Retinal pigment epithelial cell (primary cell): ENCODE results near the gene CFAP73.
A peak's percentile ranks its signal among the peaks of the same experiment; 100 is the strongest.

ENCODE experiments used
- DNase-seq: peaks from one replicate; pipeline ENCODE4 v3.0.0-alpha.2; 2010; ENCODE audit warnings: low read depth
- H3K4me3 ChIP-seq: 2 replicates; pipeline ENCODE4 v1.5.1; 2011; ENCODE audit warnings: mild to moderate bottlenecking, low read length, control low read depth, moderate library complexity
- TF ChIP-seq, protein P1 (sequence below): conservative IDR thresholded peaks from 2 replicates; pipeline ENCODE4 v1.5.1; 2011; ENCODE audit warnings: low read depth, low read length, control low read depth, inconsistent platforms

CFAP73 gene

DNA sequence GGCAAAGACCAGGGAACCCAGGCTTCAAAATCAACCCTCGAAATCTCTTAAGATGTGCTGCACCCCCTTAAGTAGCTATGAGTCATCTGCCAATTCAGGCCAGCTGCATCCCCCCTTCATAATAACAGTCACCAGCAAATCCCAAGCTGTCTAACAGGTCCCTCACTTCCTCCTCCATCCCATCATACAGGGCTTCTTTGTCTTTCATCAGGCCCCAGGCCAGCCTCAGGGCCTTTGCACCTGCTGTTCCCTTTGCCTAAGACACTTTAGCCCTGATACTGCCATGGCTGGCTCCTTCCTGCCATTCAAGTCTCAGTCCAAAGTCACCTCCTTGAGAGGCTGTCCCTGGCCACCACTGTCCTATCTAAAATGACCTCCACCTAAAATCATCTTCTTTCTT, 18.0 kb upstream of the CFAP73 start:
- DNase-seq, result no peak
- TF ChIP-seq, protein P1, sequence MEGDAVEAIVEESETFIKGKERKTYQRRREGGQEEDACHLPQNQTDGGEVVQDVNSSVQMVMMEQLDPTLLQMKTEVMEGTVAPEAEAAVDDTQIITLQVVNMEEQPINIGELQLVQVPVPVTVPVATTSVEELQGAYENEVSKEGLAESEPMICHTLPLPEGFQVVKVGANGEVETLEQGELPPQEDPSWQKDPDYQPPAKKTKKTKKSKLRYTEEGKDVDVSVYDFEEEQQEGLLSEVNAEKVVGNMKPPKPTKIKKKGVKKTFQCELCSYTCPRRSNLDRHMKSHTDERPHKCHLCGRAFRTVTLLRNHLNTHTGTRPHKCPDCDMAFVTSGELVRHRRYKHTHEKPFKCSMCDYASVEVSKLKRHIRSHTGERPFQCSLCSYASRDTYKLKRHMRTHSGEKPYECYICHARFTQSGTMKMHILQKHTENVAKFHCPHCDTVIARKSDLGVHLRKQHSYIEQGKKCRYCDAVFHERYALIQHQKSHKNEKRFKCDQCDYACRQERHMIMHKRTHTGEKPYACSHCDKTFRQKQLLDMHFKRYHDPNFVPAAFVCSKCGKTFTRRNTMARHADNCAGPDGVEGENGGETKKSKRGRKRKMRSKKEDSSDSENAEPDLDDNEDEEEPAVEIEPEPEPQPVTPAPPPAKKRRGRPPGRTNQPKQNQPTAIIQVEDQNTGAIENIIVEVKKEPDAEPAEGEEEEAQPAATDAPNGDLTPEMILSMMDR, result no peak
- no peak overlapping the region for H3K4me3 ChIP-seq

DNA sequence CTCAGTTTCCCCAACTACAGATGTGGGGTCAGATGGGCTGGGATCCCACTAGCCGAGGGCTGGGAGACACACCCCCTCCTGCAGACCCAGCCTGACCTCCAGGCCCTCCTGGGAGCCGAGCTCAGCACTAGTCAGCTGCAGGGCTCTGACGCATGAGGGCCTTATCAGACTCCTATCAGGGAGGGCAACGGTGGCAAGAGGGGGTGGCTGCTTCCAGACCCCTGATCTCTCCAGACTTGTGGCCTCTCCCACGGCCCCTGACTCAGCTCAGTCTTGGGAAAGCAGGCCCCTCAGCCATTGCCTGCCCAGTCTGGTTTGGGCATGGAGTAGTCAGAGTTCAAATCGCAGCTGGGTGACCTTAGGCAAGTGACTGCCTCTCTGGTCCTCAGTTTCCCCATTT, 16.5 kb upstream of the CFAP73 start:
- TF ChIP-seq, protein P1, result no peak
- no peak for DNase-seq
- no peak overlapping the region for H3K4me3 ChIP-seq

DNA sequence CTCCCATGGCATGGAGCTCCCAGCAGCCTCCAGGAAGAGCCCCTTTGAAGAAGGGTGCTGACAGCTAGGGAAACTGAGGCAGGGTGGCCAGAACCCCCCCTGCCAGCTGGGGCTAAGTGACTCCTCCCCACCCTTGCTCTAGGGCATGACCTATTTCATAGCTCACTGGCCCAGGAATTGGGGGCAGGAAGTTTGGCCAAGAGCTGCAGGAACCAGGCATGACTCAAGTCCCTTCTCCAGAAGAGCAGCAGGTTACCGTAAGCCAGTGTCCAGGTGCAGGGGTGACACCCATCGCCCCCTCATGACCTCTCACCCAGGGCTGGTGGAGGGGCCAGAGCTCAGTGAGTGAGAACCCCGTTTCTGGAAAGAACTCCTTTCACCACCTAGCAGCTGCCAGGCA, 15.9 kb upstream of the CFAP73 start:
- no peak overlapping the region for H3K4me3 ChIP-seq
- DNase-seq, result no peak
- TF ChIP-seq, protein P1, result no peak

DNA sequence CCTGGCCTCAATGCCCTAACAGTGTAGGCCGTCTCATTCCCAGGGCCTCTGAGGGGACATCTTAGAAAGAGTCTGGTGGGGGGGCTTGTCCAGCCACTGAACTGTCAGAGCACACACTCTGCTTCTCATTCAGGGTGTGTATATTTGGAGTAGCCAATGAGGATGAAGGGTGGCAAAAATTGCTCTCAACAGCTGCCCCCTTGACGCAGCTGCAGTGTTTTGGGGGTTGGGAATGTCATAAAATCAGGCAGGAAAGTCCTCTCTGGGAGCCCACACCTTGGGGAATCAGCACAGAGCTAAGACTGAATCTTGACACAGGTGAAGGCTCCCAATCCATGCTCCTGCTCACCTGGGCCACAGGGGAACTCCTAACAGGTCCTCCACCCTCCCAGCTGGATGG, 15.5 kb upstream of the CFAP73 start:
- TF ChIP-seq, protein P1, result no peak
- no peak for DNase-seq
- H3K4me3 ChIP-seq, result no peak overlapping the region

GRCh38 chr12:113134521-113134951, 15.0 kb upstream of the CFAP73 start:
- TF ChIP-seq, protein P1, result no peak
- no peak for DNase-seq
- H3K4me3 ChIP-seq, result no peak overlapping the region

- DNase-seq, result no peak
- TF ChIP-seq, protein P1, result peak; percentile 42
- H3K4me3 ChIP-seq, result peak within 1 kb of the TSS; percentile 28
Measured at GRCh38 chr12:113135178-113136127, 14.1 kb upstream of the CFAP73 start, which contains the start of gene RASAL1. TSS of gene RASAL1 (minus strand) at chr12:113135761. CDS start at chr12:113135462, 299 bp downstream.
